ENCODE measurements around the gene TDRD3. TPM values are rescaled to one million over a fixed set of nuclear protein-coding genes. Genes with fewer than 3 reads are reported as not detected.

Gene TDRD3
- total RNA-seq, 2 donors from 2014 or later, result 20.0 to 22.7 TPM

GRCh38 chr13:60571571-60571970 is 174.6 kb downstream of the TDRD3 start:
- no peak for TF ChIP-seq POLR2A (IDR thresholded peaks at IDR 0.05)
- TF ChIP-seq CTCF (IDR thresholded peaks at IDR 0.05), result no peak
- no peak for ATAC-seq
- intact Hi-C loops (cut with DNase I), result no loop called here

GRCh38 chr13:60572003-60572798 is 175.2 kb downstream of the TDRD3 start:
- DNase-seq, result no peak
- H3K27ac ChIP-seq, result no peak overlapping the region
- H3K36me3 ChIP-seq (replicated peaks in 1 of 2; ENCODE audit: insufficient read depth in 1 of 2, low read depth in 2 of 2), result peaks cover 4 to 5% of the 10 kb centered on the region in 2 donors
- intact Hi-C loops (cut with DNase I), result no loop called here
- 76 to 81% methylated on average over 5 of the region's 5 CpGs for WGBS, 2 donors
- no peaks in the 10 kb centered on the region for H3K4me1 ChIP-seq
- no peak for ATAC-seq
- H3K9me3 ChIP-seq, result no peaks in the 10 kb centered on the region
- no peaks in the 10 kb centered on the region for H3K27me3 ChIP-seq
- H3K4me3 ChIP-seq, result no peak overlapping the region
- TF ChIP-seq CTCF (IDR thresholded peaks at IDR 0.05), result no peak
- no peak for TF ChIP-seq POLR2A (IDR thresholded peaks at IDR 0.05)

More at GRCh38 chr13:60571571-60571970, 174.6 kb downstream of the TDRD3 start:
- H3K27me3 ChIP-seq, result no peaks in the 10 kb centered on the region
- no peaks in the 10 kb centered on the region for H3K4me1 ChIP-seq
- no peak for DNase-seq
- peaks cover 4 to 5% of the 10 kb centered on the region in 2 donors for H3K36me3 ChIP-seq (replicated peaks in 1 of 2; ENCODE audit: insufficient read depth in 1 of 2, low read depth in 2 of 2)
- no peaks in the 10 kb centered on the region for H3K9me3 ChIP-seq
- no peak overlapping the region for H3K4me3 ChIP-seq
- H3K27ac ChIP-seq, result no peak overlapping the region

- H3K27ac ChIP-seq, result no peak overlapping the region
- H3K4me3 ChIP-seq, result no peak overlapping the region
- H3K4me1 ChIP-seq, result no peaks in the 10 kb centered on the region
- WGBS, 2 donors, result 87 to 93% methylated on average over 8 of the region's 8 CpGs
- no peaks in the 10 kb centered on the region for H3K9me3 ChIP-seq
- no peaks in the 10 kb centered on the region for H3K27me3 ChIP-seq
- peaks cover 4 to 5% of the 10 kb centered on the region in 2 donors for H3K36me3 ChIP-seq (replicated peaks in 1 of 2; ENCODE audit: insufficient read depth in 1 of 2, low read depth in 2 of 2)
- no peak for TF ChIP-seq CTCF (IDR thresholded peaks at IDR 0.05)
- no peak for TF ChIP-seq POLR2A (IDR thresholded peaks at IDR 0.05)
- DNase-seq, result no peak
- ATAC-seq, result no peak
- intact Hi-C loops (cut with DNase I), result no loop called here
Observed at GRCh38 chr13:60572855-60573254, 175.8 kb downstream of the TDRD3 start.

- 91 to 92% methylated on average over 5 of the region's 5 CpGs for WGBS, 2 donors
Observed at GRCh38 chr13:60574735-60575134, 177.7 kb downstream of the TDRD3 start.

More at GRCh38 chr13:60574735-60575134, 177.7 kb downstream of the TDRD3 start:
- no peaks in the 10 kb centered on the region for H3K4me1 ChIP-seq
- no peaks in the 10 kb centered on the region for H3K27me3 ChIP-seq
- no peak for TF ChIP-seq CTCF (IDR thresholded peaks at IDR 0.05)
- TF ChIP-seq POLR2A (IDR thresholded peaks at IDR 0.05), result no peak
- no peak overlapping the region for H3K27ac ChIP-seq
- DNase-seq (no peak), ATAC-seq (no peak)
- H3K36me3 ChIP-seq (replicated peaks in 1 of 2; ENCODE audit: insufficient read depth in 1 of 2, low read depth in 2 of 2), result no peaks in the 10 kb centered on the region
- H3K9me3 ChIP-seq, result no peaks in the 10 kb centered on the region
- no peak overlapping the region for H3K4me3 ChIP-seq
- intact Hi-C loops (cut with DNase I), result no loop called here
